ENCODE results near the gene KLK3.

DNA sequence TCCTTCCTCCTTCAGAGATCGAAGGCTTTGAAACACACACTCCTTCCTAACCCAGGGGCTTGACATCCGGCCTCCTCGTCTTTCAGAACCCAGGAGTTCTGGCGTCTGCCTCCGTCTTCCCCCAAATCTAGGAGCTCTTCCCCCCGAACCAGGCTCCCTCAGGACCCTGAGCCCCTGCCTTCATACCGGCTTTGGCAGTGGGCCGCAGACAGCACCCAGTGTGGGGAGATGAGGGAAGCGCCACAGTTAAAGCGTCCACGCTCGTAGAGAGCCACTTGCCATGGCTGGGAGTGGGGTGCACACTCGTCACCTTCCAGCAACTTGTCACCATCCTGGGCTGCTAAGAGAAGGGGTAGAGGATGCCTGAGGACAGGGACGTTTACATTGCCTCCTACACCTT is 27.2 kb upstream of the KLK3 start:
- TF ChIP-seq CTCF (IDR thresholded peaks at IDR 0.05) (no peak), POLR2A (IDR thresholded peaks at IDR 0.05) (no peak)

Measured in heart left ventricle (tissue), 13 donors.